ENCODE results near the gene IER5. TPM values are rescaled to one million over a fixed set of nuclear protein-coding genes. Genes with fewer than 3 reads are reported as not detected.

The IER5 gene
- total RNA-seq, 4 donors from 2014 or later, result 21.6 to 40.6 (median 26.5) TPM

GRCh38 chr1:181077576-181078242 is 10.8 kb upstream of the IER5 start:
- no peaks in the 10 kb centered on the region for H3K36me3 ChIP-seq
- no peak for DNase-seq
- intact Hi-C loops (cut with DNase I), result no loop called here
- WGBS, 2 donors, result 69 to 74% methylated on average over 7 of the region's 7 CpGs
- H3K27ac ChIP-seq, result no peak overlapping the region
- H3K27me3 ChIP-seq, result peaks cover 0 to 6% (median 0%) of the 10 kb centered on the region in 4 donors
- H3K4me3 ChIP-seq, result no peak overlapping the region
- H3K4me1 ChIP-seq, result no peaks in the 10 kb centered on the region
- H3K9me3 ChIP-seq, result no peaks in the 10 kb centered on the region
- no peak for TF ChIP-seq CTCF (IDR thresholded peaks at IDR 0.05)
- no peak for TF ChIP-seq POLR2A (IDR thresholded peaks at IDR 0.05)

DNA sequence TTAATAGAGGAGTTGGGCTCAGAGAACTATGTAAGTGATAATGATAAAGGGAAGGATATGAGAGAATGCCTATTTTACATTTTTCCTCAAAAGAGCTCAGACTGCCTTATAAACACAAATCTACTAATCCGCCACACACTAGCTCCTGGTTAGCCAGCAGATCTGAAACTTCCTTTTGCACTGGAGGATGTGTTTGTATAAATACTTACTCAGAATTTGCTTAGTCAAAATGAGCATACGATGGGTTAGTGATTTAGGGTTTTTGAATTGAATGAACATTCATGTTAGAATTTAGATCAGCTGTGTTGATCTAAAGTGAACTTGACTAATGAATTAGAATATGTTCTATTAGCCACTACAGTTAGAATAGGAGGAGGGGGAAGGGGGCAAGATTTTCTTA is 9.1 kb upstream of the IER5 start:
- DNase-seq, result no peak
- H3K27me3 ChIP-seq, result peaks cover 0 to 6% (median 0%) of the 10 kb centered on the region in 4 donors
- no peaks in the 10 kb centered on the region for H3K36me3 ChIP-seq
- TF ChIP-seq POLR2A (IDR thresholded peaks at IDR 0.05), result no peak
- TF ChIP-seq CTCF (IDR thresholded peaks at IDR 0.05), result no peak
- H3K4me1 ChIP-seq, result peaks cover 0 to 5% (median 0%) of the 10 kb centered on the region in 3 donors
- WGBS, 2 donors, result 44 to 67% methylated on average over 2 of the region's 2 CpGs
- H3K9me3 ChIP-seq, result no peaks in the 10 kb centered on the region
- no peak overlapping the region for H3K27ac ChIP-seq
- no peak overlapping the region for H3K4me3 ChIP-seq
- intact Hi-C loops (cut with DNase I), result no loop called here

DNA sequence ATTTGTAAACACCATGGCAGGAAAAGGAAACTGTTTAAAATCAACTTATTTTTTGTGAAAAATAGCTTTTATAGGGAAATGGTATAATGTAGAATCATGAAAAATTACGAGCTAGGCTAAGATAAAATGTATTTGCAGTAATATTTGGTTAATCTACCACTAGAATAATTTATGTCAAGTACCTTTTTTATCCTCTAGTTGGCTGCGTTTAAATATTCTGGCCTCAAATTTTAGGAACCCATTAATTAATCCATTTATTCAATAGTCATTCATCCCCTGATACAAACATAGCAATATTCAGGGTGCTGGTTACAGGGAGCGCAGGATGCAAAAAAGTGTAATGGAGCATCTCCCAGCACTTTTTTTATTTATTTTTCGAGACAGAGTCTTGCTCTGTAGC is 8.6 kb upstream of the IER5 start:
- no peaks in the 10 kb centered on the region for H3K36me3 ChIP-seq
- H3K4me1 ChIP-seq, result peaks cover 0 to 7% (median 0%) of the 10 kb centered on the region in 3 donors
- peaks cover 0 to 6% (median 0%) of the 10 kb centered on the region in 4 donors for H3K27me3 ChIP-seq
- TF ChIP-seq POLR2A (IDR thresholded peaks at IDR 0.05) (no peak), CTCF (IDR thresholded peaks at IDR 0.05) (no peak)
- H3K9me3 ChIP-seq, result no peaks in the 10 kb centered on the region
- H3K27ac ChIP-seq, result no peak overlapping the region
- 46 to 89% methylated on average over 4 of the region's 4 CpGs for WGBS, 2 donors
- DNase-seq, result no peak
- H3K4me3 ChIP-seq, result no peak overlapping the region
- intact Hi-C loops (cut with DNase I), result no loop called here

DNA sequence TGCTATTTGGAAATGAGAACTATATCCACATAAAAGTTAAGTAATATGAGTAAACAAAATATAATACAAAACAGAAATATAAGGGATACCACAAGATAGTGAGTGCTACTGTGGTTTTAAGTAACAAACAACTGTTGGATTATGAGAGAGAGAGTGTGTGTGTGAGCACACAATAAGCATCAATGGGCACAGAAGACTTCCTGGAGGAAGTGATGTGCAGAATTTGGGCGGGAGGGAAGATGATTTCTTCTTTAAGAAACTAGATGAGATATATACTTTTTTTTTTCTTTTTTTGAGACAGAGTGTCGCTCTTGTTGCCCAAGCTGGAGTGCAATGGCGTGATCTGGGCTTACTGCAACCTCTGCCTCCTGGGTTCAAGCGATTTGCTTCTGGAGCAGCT is 7.9 kb upstream of the IER5 start:
- TF ChIP-seq CTCF (IDR thresholded peaks at IDR 0.05) (no peak), POLR2A (IDR thresholded peaks at IDR 0.05) (no peak)
- Histone ChIP-seq H3K27me3 (peaks cover 0 to 6% (median 0%) of the 10 kb centered on the region in 4 donors), H3K4me1 (peaks cover 0 to 7% (median 0%) of the 10 kb centered on the region in 3 donors), H3K9me3 (no peaks in the 10 kb centered on the region), H3K36me3 (no peaks in the 10 kb centered on the region), H3K4me3 (no peak overlapping the region), H3K27ac (no peak overlapping the region)
- 87 to 89% methylated on average over 4 of the region's 4 CpGs for WGBS, 2 donors
- intact Hi-C loops (cut with DNase I), result no loop called here
- DNase-seq, result no peak

DNA sequence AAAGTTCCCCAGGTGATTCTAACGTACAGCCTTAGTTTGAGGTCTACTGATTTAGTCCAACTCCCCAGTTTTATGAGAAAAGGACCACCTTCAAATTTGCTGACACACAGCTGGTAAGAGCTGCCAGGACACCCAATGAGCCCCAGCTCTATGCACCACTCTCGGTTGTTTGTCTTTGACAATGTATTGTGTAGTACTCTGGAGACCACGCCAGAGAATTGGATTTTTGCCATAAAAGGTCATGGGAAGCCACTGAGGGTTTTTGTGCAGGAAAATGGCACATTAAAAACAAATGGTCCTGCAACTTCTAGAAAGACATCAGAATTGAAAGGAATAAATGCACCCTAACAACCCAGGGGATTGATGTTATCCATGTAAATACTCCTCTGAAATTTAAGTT is 7.1 kb upstream of the IER5 start:
- H3K27me3 ChIP-seq, result peaks cover 0 to 6% (median 0%) of the 10 kb centered on the region in 4 donors
- no peak for DNase-seq
- H3K4me1 ChIP-seq, result peaks cover 0 to 7% (median 0%) of the 10 kb centered on the region in 3 donors
- no peak for TF ChIP-seq CTCF (IDR thresholded peaks at IDR 0.05)
- TF ChIP-seq POLR2A (IDR thresholded peaks at IDR 0.05), result no peak
- H3K27ac ChIP-seq, result no peak overlapping the region
- H3K36me3 ChIP-seq, result no peaks in the 10 kb centered on the region
- H3K9me3 ChIP-seq, result no peaks in the 10 kb centered on the region
- intact Hi-C loops (cut with DNase I), result no loop called here
- WGBS, 2 donors, result 49 to 76% methylated on average over 2 to 3 of the region's 3 CpGs
- H3K4me3 ChIP-seq, result no peak overlapping the region
